ENCODE measurements around the gene BLTP3B. TPM values are rescaled to one million over a fixed set of nuclear protein-coding genes. Genes with fewer than 3 reads are reported as not detected.

BLTP3B gene
- total and polyA plus RNA-seq, 2 donors (not counting 1 experiment from before 2014, with no cell fraction given), result 9.1 to 27.4 TPM

- peak overlapping the region in 1 of 5 experiments; percentile 31 for H3K4me3 ChIP-seq (ENCODE audit: control extremely low read depth in 1 of 5, extremely low read depth in 1 of 5, insufficient read depth in 1 of 5, low read depth in 2 of 5, low read length in 4 of 5)
- peak overlapping the region; percentile 66 for H3K4me3 Mint-ChIP-seq
- H4K20me1 ChIP-seq (ENCODE audit: control insufficient read depth, insufficient read depth, low read length, poor library complexity, severe bottlenecking), result peaks cover 23% of the 10 kb centered on the region
- H3K9me3 Mint-ChIP-seq (ENCODE audit: insufficient read depth), result no peaks in the 10 kb centered on the region
- TF ChIP-seq EZH2 (IDR thresholded peaks at IDR 0.05; ENCODE audit: borderline replicate concordance, insufficient read depth, low read depth, low read length, poor library complexity, severe bottlenecking), result no peak
- TF ChIP-seq CTCF (IDR thresholded peaks at IDR 0.05), result no peak
- peaks cover 95% of the 10 kb centered on the region for H3K79me2 ChIP-seq (ENCODE audit: control insufficient read depth, insufficient read depth, low read length)
- H3K9ac ChIP-seq (ENCODE audit: low read length), result peak overlapping the region; percentile 42
- no peaks in the 10 kb centered on the region for H3K9me3 ChIP-seq (ENCODE audit: control extremely low read depth in 1 of 3, control insufficient read depth in 2 of 3, insufficient read depth in 1 of 3, low read length in 2 of 3)
- ATAC-seq (ENCODE audit: low read depth) (no peak), DNase-seq (peak; percentile 55)
- H3K36me3 ChIP-seq (replicated peaks in 1 of 2; ENCODE audit: control extremely low read depth in 1 of 2, control insufficient read depth in 1 of 2, extremely low read depth in 1 of 2, insufficient read depth in 2 of 2, low read length in 1 of 2), result no peaks in the 10 kb centered on the region
- intact Hi-C loops (cut with micrococcal nuclease), result no loop called here
- WGBS (ENCODE audit: insufficient coverage), result 6% methylated on average over 2 of the region's 6 CpGs
- peak overlapping the region; percentile 57 for H3K27ac Mint-ChIP-seq
- H3K4me1 ChIP-seq (ENCODE audit: control insufficient read depth in 2 of 2, insufficient read depth in 2 of 2, low read length in 2 of 2), result peaks cover 31 to 37% of the 10 kb centered on the region in 2 donors
- peaks cover 68% of the 10 kb centered on the region for H3K4me1 Mint-ChIP-seq
- H3K27me3 ChIP-seq (replicated peaks in 1 of 4; ENCODE audit: control extremely low read depth in 1 of 4, control insufficient read depth in 3 of 4, insufficient read depth in 4 of 4, low read length in 3 of 4), result no peaks in the 10 kb centered on the region
- ChIA-PET CTCF (interaction anchor here (1.6 to 3.1 kb wide), 5 partner anchors 9 to 63 kb away, joined by 5 to 14 read pairs (median 7); partner anchors contain the start of gene ACTR6), POLR2A (interaction anchor here (0.6 kb wide), 1 partner anchor 63 kb away, joined by 3 read pairs; the partner anchor contains the start of gene ACTR6)
- H2AFZ ChIP-seq (ENCODE audit: insufficient read depth, low read depth, low read length, poor library complexity, severe bottlenecking), result peak overlapping the region; percentile 7
- peak overlapping the region; percentile 62 for H3K4me2 ChIP-seq (replicated peaks; ENCODE audit: low read depth, low read length, poor library complexity, severe bottlenecking)
- peak overlapping the region; percentile 14 to 17 for H3K27ac ChIP-seq (ENCODE audit: low read length in 2 of 2)
- no peaks in the 10 kb centered on the region for H3K27me3 Mint-ChIP-seq
Measured at GRCh38 chr12:100138048-100138802, 4.4 kb downstream of the BLTP3B start.

GRCh38 chr12:100133200-100133599 is 9.5 kb downstream of the BLTP3B start:
- no peak for ATAC-seq (ENCODE audit: low read depth)
- Histone ChIP-seq H3K4me3 (ENCODE audit: control extremely low read depth in 1 of 5, extremely low read depth in 1 of 5, insufficient read depth in 1 of 5, low read depth in 2 of 5, low read length in 4 of 5) (no peak overlapping the region), H3K4me1 (ENCODE audit: control insufficient read depth in 2 of 2, insufficient read depth in 2 of 2, low read length in 2 of 2) (peaks cover 13% of the 10 kb centered on the region in 2 donors), H4K20me1 (ENCODE audit: control insufficient read depth, insufficient read depth, low read length, poor library complexity, severe bottlenecking) (peaks cover 33% of the 10 kb centered on the region), H3K4me2 (replicated peaks; ENCODE audit: low read depth, low read length, poor library complexity, severe bottlenecking) (no peak overlapping the region), H3K27me3 (replicated peaks in 1 of 4; ENCODE audit: control extremely low read depth in 1 of 4, control insufficient read depth in 3 of 4, insufficient read depth in 4 of 4, low read length in 3 of 4) (no peaks in the 10 kb centered on the region), H3K9me3 (ENCODE audit: control extremely low read depth in 1 of 3, control insufficient read depth in 2 of 3, insufficient read depth in 1 of 3, low read length in 2 of 3) (peaks cover 0 to 6% (median 1%) of the 10 kb centered on the region in 3 donors), H3K27ac (ENCODE audit: low read length in 2 of 2) (no peak overlapping the region), H3K79me2 (ENCODE audit: control insufficient read depth, insufficient read depth, low read length) (peaks cover 96% of the 10 kb centered on the region), H3K9ac (ENCODE audit: low read length) (no peak overlapping the region), H3K36me3 (replicated peaks in 1 of 2; ENCODE audit: control extremely low read depth in 1 of 2, control insufficient read depth in 1 of 2, extremely low read depth in 1 of 2, insufficient read depth in 2 of 2, low read length in 1 of 2) (peaks cover 0 to 3% of the 10 kb centered on the region in 2 experiments), H2AFZ (ENCODE audit: insufficient read depth, low read depth, low read length, poor library complexity, severe bottlenecking) (no peak overlapping the region)
- POLR2A ChIA-PET, result no interaction called here
- H3K4me1 Mint-ChIP-seq, result peaks cover 50% of the 10 kb centered on the region
- no peak for DNase-seq
- H3K27me3 Mint-ChIP-seq, result no peaks in the 10 kb centered on the region
- WGBS (ENCODE audit: insufficient coverage), result no CpG with 5 or more reads among the region's 2 CpGs
- no peak for TF ChIP-seq EZH2 (IDR thresholded peaks at IDR 0.05; ENCODE audit: borderline replicate concordance, insufficient read depth, low read depth, low read length, poor library complexity, severe bottlenecking)
- TF ChIP-seq CTCF (IDR thresholded peaks at IDR 0.05), result no peak
- no peak overlapping the region for H3K27ac Mint-ChIP-seq
- H3K9me3 Mint-ChIP-seq (ENCODE audit: insufficient read depth), result peaks cover 3% of the 10 kb centered on the region
- intact Hi-C loops (cut with micrococcal nuclease), result no loop called here
- no peak overlapping the region for H3K4me3 Mint-ChIP-seq
- CTCF ChIA-PET, result no interaction called here
